HG03103 (cell line): ENCODE data around the gene BLOC1S3.

ENCODE experiments used
- ATAC-seq: cut with Tn5 transposase; IDR thresholded peaks from one replicate; pipeline ENCODE4 v1.9.1; 2021; ENCODE audit warnings: low read depth; ENCODE audit not compliant: unreplicated experiment

BLOC1S3 gene

DNA sequence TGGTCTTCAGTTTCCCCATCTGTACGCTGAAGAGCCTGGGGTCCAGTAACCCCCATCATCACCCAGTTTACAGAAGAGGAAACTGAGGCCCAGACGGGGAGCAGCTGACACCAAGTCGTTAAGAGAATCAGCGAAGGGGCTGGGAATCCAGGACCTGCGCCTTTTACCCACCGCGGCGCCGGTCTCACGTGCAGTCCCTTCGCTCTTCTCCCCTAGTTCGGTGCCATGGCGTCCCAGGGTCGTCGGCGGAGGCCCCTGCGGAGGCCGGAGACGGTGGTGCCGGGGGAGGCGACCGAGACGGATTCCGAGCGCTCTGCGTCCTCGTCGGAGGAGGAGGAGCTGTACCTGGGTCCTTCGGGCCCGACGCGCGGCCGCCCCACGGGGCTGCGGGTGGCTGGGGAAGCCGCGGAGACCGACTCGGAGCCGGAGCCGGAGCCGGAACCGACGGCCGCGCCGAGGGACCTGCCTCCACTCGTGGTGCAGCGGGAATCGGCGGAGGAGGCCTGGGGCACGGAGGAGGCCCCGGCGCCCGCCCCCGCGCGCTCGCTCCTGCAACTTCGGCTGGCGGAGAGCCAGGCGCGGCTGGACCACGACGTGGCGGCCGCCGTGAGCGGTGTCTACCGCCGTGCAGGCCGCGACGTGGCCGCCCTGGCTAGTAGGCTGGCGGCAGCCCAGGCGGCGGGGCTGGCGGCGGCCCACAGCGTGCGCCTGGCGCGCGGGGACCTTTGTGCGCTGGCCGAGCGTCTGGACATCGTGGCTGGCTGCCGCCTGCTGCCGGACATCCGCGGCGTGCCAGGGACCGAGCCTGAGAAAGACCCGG, 698 bp downstream of the BLOC1S3 start:
- no peak for ATAC-seq

DNA sequence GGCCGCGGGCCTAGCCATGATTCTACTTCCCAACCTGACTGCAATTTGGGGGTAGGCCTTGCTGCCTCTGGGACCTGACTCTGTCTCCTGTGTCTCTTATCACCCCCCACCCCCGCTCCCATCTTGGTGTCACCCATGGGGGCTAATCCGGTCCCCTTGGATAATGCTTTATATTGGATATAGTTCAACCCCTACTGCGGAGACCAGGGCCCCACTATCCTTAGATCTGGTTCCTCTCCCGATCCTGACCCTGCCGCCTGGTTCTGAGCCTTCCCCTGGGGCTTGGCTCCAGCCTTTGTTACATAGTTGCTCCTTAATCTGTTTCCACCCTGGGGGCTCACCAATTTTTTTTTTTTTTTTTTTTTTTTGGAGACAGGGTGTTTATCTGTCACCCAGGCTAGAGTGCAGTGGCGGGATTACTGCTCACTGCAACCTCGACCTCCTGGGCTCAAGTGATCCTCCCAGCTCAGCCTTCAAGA, 1.3 kb downstream of the BLOC1S3 start:
- ATAC-seq = no peak

DNA sequence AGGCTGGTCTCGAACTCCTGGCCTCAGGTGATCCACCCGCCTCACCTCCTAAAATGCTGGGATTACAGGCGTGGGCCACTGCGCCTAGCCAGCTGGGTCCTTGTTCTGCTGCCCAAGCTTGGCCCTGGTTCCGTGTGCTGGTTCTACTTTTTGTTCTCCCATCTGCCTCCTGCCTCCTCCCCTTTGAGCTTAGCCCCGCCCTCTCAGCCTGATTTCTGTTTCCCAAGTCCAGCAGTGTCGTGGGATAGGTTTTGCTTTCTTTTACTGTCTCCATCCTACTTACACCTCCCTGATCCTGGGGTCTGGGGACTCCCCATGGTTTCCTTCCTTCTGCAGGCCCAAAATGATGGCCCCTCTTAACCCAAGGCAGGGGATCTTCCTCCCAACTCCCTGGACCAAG, 2.4 kb downstream of the BLOC1S3 start:
- no peak for ATAC-seq

GRCh38 chr19:45182758-45183157, 4.2 kb downstream of the BLOC1S3 start:
- no peak for ATAC-seq

GRCh38 chr19:45184115-45184514, 5.5 kb downstream of the BLOC1S3 start:
- no peak for ATAC-seq

- no peak for ATAC-seq
These were observed 8.1 kb downstream of the BLOC1S3 start for GRCh38 chr19:45186509-45187334.

- ATAC-seq = no peak
These were observed 9.0 kb downstream of the BLOC1S3 start for GRCh38 chr19:45187421-45188100.

- no peak for ATAC-seq
These were observed 11.4 kb downstream of the BLOC1S3 start for GRCh38 chr19:45189971-45190370.

DNA sequence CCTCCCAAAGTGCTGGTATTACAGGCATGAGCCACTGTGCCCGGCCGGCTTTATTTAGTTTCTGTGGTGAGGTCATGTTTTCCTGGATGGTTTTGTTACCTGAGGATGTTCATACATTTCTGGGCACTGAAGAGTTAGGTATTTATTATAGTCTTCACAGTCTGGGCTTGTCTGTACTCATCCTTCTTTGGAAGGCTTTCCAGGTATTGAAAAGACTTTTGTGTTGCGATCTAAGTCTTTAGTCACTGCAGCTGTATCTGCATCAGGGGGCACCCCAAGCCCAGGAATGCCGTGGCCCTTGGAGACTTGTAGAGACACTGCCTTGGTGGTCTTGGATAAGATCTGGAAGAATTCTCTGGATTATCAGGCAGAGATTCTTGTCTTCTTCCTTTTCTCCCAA, 12.8 kb downstream of the BLOC1S3 start:
- no peak for ATAC-seq

GRCh38 chr19:45195764-45196163, 17.2 kb downstream of the BLOC1S3 start:
- no peak for ATAC-seq

GRCh38 chr19:45200568-45200967, 22.0 kb downstream of the BLOC1S3 start:
- no peak for ATAC-seq

DNA sequence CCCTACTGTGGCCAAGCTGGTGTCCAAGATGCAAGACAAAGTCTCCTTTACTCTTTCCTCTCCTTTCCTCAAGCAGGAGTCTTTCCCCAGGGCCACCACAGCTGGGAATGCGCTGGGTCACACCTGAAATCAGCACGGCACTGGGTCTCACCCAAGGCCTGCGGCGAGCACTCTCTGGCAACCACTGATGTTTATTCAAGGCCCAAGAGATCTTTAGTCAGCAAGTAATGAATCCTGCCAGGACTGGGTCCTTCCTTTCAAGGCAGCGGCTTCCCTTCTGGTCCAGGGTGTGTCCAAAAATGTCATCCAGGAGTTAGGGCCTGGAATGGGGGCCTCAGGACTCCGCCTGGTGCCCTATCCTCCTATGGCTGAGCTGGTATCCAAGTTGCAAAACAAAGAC, 24.1 kb downstream of the BLOC1S3 start:
- no peak for ATAC-seq

DNA sequence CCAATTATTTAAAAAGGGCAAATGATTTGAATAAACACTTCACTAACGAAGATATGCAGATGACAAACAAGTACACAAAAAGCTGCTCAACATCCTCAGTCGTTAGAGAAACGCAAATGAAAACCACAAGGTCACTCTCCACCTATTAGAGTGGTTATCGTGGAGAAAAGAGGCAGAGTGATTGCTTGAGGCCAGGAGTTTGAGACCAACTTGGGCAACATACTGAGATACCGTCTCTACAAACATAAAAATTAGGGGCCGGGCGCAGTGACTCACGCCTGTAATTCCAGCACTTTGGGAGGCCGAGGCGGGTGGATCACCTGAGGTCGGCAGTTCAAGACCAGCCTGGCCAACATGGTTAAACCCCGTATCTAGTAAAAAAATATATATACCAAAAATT, 27.2 kb downstream of the BLOC1S3 start:
- no peak for ATAC-seq

GRCh38 chr19:45206328-45206727, 27.7 kb downstream of the BLOC1S3 start:
- ATAC-seq = no peak

- no peak for ATAC-seq
These were observed 33.3 kb downstream of the BLOC1S3 start for GRCh38 chr19:45211751-45212381.

- no peak for ATAC-seq
These were observed 34.4 kb downstream of the BLOC1S3 start for GRCh38 chr19:45213031-45213430.

DNA sequence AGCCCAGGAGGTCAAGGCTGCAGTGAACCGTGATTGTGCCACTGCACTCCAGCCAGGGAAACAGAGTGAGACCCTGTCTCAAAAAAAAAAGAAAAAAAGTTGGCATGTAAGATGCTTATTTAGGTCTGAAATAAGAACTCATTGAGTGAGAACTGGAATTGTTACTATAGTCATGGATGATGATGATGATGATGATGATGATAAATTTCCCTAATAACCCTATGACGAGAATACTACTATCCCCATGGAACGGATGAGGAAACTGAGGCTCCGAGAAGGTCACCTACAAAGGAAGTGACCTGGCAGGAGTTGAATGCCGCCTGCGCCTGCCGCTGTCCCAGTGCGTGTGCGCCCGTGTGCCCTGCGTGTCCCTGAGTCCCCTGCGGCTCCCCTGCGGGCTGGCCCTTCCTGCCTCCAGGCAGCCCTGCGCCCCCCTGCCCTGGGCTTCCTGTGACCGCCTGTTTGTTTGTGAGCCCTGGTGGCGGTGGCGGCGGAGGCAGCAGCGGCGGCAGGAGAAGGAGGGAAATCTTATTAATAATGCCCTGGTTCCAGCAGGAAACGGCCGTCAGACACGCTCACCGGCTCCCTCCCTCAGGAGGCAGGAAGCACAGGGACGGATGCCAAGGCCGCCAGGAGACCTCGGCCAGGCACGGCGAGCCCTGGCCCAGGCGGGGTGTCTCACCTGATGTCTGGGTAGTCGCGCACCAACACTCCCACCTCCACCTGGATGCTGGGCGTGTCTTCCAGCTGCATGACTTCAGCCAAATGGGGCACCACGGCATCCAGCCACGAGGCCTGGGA, 37.0 kb downstream of the BLOC1S3 start:
- ATAC-seq = no peak

DNA sequence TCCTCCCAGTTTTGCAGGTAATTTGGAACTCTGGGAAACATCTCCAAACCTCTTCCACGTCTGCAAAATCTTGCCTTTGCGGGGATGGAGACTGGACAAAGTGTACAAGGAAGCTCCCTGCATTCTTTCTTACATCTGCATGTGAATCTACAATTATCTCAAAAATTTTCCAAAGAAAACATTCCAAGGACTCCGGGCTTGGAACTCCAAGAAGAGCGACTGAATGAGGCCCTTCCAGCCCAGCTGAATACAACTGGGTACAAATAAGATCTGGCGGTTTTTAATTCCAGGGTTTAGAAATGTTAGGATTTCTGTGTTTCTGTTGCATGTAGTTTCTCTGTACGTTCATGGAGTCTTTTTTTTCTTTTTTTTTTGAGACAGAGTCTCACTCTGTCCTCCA, 38.1 kb downstream of the BLOC1S3 start:
- ATAC-seq = no peak

- ATAC-seq = no peak
These were observed 38.8 kb downstream of the BLOC1S3 start for GRCh38 chr19:45217193-45217956.
